Amygdala (tissue), 56 donors: ENCODE measurements around the gene NME2.

Source experiments
- DNase-seq, 56 donors: peaks; one replicate each; lab custom pipeline; 2025; lab: John Stamatoyannopoulos, UW

The NME2 gene

GRCh38 chr17:51191895-51192294, 25.7 kb downstream of the NME2 start:
- DNase-seq = no peak

DNA sequence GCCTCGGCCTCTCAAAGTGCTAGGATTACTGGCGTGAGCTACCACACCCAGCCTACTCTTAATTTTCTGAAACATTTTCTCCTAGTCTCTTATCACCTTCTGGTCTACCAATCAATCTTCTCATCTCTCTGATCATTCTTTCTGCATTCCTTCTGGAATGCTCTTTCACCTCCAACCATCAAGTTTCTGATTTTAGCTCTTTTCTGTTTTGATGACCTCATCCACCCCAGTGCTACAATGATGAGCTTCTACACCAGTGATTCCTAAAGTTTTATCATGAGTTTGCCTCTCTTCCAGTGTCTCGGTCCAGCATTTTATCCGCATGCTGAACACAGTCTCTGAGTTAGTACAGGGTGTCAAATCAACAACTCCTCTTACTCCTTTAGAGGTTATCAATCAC, 31.5 kb downstream of the NME2 start:
- no peak for DNase-seq

DNA sequence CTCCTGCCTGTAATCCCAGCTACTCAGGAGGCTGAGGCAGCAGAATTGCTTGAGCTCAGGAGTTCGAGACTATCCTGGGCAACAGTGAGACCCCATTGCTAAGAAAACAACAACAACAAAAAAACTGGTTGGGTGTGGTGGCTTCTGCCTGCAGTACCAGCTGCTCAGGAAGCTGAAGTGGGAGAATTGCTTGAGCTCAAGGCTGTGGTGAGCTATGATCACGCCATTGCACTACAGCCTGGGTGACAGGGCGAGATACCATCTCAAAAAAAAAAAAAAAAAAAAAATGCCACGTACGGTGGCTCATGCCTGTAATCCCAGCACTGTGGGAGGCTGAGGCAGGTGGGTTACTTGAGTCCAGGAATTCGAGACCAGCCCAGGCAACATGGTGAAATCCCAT, 34.1 kb downstream of the NME2 start:
- DNase-seq = no peak

GRCh38 chr17:51200846-51201245, 34.6 kb downstream of the NME2 start:
- DNase-seq = no peak

DNA sequence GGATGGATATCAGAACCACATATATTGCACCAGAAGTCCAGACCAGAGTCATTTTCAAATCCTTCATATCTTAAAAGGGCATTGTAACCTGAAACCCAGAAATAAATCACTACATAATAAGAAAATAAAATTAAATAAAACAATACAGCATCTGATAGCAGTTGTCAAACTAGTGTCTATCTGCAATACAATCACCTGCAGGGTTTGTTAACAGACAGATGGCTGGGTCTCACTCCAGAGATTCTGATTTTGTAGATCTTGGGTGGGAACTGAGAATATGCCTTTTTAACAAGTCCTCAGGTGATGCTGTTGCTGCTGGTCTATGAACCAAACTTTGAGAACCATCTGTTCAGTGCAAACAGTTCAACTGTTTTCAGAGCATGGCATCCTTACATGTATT, 37.6 kb downstream of the NME2 start:
- DNase-seq = no peak

GRCh38 chr17:51214920-51215319, 48.7 kb downstream of the NME2 start:
- DNase-seq = no peak

GRCh38 chr17:51217946-51218345, 51.7 kb downstream of the NME2 start:
- no peak for DNase-seq

DNA sequence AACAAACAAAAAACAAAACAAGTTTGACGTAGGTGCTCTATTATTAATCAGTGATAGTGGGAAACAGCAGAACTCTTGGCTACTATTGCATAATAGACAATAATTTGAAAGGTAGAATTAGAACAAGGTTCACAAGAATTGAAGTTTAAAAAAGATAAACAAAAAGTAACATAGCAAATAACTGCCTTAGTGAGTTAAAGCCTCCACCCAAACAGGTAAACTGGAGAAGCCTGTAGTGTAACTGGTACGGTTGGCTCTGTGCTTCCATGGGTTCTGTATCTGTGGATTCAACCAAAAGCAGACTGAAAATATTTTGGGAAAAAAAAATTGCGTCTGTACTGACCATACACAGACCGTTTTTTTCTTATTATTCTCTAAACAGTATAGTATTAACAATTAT, 55.1 kb downstream of the NME2 start:
- no peak for DNase-seq
